Measurements from ENCODE around the gene AASS.

AASS gene

GRCh38 chr7:122038904-122039303, 105.1 kb downstream of the AASS start:
- DNase-seq (ENCODE audit: low read depth in 3 of 3) = no peak

DNA sequence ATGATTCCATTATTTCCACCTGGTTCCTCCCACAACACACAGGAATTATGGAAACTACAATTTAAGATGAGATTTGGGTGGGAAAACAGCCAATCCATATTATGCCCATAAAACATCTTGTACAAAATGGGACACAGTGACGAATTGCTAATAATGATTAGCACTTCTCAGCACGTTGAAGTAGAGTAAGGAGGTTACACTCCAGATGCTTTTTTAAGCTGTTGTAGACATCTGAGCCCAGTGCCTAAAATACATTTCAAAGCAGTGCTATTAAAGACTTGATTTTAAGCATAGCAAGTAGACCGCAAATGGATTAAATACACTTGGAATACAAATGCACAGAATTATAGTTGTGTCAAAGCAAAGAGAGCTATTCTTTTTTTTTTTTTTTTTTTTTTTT, 105.9 kb downstream of the AASS start:
- DNase-seq (ENCODE audit: low read depth in 3 of 3) = no peak

DNA sequence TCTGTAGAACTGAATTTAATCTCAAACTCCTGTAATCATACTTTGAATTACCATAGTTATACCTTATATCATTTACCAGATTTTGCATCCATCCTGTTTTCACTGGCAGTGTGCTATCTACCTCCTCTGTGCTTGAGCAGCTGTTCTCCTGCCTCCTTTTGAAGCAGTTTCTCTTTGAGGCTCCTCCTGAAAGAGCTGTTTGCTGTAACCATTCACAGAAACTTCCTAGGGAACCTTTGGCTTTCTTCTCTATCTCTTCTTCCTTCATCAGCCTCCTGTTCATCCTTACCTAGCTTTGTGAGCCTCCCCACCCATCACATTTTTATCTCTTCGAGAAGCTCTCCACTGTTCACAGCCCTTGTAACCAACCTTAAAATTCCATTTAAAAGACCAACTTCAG, 108.2 kb downstream of the AASS start:
- no peak for DNase-seq (ENCODE audit: low read depth in 3 of 3)

- DNase-seq (ENCODE audit: low read depth in 3 of 3) = no peak
These were observed 110.4 kb downstream of the AASS start for GRCh38 chr7:122033641-122034040.

- no peak for DNase-seq (ENCODE audit: low read depth in 3 of 3)
These were observed 117.0 kb downstream of the AASS start for GRCh38 chr7:122027058-122027457.

All from stimulated activated CD4-positive, alpha-beta T cell treated with anti-CD3 and anti-CD28 coated beads, TNF-alpha, amount 100 ng/mL, for 24 hours (primary cell).